GM18873 (cell line): ENCODE measurements around the gene XPR1.

Experiments
- ATAC-seq: cut with Tn5 transposase; IDR thresholded peaks from one replicate; pipeline ENCODE4 v1.9.1; 2021; ENCODE audit warnings: mild to moderate bottlenecking, moderate library complexity, moderate number of reproducible peaks; ENCODE audit not compliant: unreplicated experiment, low FRiP score

The XPR1 gene

DNA sequence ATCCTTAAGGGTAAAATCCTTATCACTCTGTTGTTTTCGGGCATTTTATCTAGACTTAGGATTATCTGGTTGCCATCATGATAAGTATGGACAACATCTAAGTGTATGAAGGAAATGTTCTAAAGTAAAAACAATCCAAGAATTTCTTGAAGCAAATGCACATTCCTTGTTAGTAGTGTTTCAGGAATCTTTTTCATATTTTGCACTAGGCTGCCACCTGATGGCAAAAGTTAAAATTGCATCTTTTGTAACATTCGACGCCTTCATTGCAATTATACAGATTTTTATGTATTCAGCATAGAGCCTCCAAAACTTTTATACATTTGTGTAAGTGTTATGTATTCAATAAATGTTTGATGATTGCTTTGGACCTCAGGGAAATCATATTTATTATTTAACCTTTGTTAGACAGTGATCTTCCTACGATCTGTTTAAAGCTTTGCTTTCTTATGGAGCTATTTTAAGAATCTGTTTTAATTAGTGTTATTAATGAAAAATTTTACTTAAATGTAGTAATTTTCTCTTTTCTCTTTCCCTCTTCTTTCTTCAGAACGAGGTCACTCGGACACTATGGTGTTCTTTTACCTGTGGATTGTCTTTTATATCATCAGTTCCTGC, 231.4 kb downstream of the XPR1 start:
- ATAC-seq = no peak

DNA sequence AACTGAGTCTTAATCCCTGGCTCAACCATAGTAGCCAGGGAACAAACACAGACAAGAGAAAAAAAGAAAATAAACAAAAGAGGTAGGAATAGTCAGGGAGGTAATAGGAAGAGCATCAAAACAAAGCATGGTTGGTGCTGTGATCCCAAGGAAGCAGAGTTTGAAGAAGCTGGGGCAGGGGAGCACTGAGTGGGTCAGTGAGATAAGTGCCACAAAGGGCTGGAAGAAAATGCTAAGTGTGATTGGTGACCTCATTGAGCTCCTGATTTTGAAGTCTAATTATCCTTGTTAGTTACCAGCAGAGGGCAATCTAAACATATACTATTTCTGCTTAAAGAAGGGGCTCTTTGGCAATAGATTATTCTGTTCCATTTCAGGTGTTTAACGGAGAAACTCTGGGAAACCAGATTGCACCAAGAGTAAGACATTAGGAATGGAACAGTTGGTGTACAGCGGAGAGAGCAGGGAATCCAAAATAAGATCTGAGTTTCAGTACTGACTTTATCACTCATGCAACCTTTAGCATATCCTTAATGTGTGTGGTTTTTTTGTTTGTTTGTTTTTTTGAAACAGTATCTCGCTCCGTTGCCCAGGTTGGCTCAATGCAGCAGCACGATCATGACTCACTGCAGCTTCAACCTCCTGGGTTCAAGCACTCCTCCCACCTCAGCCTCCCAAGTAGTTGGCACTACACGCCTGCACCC, 250.1 kb downstream of the XPR1 start:
- ATAC-seq = no peak

DNA sequence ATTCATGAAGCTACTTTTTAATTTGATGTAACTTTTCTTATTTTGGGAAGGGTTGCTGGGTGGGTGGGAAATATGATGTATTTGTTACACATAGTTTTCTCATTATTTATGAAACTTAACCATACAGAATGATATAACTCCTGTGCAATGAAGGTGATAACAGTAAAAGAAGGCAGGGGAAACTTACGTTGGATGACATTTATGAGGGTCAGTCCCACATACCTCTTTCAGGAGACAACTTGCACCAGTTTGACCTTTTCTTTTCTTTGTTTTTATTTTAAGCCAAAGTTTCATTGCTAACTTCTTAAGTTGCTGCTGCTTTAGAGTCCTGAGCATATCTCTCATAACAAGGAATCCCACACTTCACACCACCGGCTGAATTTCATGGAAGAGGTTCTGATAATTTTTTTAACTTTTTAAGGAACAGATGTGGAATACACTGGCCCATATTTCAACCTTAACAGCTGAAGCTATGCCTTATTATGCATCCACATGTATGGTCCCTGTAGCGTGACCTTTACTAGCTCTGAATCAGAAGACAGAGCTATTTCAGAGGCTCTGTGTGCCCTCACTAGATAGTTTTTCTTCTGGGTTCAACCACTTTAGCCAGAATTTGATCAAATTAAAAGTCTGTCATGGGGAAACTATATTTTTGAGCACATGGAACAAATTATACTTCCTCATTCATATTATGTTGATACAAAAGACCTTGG, 252.9 kb downstream of the XPR1 start:
- ATAC-seq = no peak

DNA sequence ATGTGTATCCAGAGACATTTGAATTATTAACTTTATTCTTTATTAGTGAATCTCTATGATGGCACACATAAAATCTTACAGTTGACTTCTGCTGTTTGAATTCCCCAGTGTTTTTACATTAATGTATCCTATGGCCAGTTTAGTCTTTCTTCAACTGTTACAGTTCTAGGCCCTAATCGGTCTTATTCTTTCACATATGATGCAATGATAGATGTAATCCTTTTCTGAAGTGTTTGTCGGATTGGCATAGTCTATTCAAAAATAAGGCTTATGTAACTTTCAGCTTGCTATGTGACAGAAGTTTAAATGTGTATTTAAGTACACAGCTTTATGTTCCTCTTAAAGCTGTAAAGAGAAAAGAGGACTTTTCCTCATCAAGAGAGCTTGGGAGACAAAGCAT, 254.5 kb downstream of the XPR1 start:
- ATAC-seq = no peak

DNA sequence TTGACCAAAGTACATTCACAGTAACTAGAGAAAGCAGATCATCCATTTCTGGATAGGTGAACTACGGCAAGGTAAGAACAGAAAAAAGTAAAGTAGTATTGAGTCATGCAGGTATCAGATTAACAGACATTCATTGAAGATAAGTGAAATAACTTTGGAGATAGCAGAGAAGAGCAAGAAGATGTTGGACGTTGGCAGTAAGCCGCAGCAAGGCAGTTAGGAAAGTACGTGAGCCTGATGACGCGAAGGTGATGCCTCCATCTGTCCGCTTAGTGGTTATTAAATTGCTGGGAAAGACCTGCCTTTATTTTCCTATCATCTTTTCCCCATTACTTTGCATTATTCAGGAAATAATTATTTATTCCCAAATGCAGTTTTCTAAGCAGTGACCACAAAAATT, 256.0 kb downstream of the XPR1 start:
- no peak for ATAC-seq

DNA sequence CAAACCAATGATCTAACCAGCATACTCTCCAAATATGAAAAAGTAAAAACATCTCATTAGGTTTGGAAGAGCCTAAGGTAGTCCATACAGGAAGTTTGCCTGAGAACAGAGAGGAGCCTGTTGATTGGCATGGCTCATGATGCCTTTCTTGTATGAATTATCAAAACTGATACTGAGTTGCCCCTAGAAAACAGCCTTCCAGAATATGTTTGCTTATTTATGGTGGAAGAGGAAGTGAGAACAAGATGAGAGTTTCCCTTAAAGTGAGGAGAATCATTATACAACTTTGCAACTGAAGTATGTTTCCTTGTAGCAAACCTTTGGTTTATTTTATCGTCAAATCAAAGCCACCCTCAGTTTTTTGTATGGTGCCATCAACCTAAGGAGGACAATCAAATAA, 257.0 kb downstream of the XPR1 start:
- ATAC-seq = peak; percentile 81

DNA sequence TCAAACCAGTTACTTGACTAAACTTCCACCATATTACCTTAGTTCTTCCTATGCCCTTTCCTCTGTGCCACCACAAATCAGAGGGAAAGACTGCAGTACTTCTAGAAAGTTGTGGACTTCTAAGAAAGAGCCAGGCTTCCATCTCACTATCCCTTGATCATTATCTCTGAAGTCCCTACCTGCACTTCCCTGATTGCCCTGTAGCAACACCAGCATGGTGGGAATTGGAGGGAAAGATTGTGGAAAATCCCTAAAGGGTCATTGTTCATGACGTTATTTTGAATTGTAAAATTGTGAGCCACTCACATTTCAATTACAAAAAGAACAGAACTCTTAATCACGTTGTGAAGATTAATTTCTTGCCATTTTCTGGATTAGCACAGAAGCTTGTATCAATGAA, 257.5 kb downstream of the XPR1 start:
- ATAC-seq = no peak

DNA sequence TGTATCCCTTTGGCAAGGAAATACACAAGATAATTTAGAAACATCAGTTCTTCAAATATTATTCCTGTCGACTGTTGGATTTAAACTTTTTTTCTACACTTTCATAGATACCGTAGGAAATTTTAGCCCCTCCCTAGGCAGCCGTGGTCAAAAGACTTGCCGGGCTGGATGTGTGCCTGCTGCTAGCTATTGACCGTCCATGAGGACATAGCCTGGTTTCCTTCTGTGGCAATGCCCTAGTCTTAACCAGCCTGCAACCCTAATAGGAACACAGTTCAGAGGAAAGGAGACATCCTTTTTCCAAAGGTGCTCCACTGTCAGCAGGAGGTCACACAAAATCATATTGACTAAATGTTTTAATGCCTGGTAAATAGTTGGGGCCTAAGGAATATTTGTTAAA, 260.4 kb downstream of the XPR1 start:
- ATAC-seq = no peak

DNA sequence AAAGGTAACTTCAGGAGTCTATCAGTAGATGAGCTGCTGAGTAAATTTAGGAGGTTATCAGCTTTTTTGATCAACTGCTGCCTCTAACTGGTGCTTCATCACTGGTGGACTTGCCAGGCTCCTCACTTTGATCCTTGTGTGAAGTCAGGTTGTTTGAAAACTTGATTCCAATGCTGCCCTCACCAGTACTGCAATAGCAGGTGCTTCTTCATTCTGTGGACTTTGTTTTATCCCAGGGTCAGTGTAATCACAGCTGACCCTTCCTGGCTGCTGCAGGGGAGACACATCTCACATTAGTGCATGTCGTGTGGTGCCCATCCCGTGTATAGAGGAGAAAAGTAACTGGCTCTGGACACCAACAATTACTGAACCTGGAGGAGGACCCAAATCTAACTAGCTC, 260.9 kb downstream of the XPR1 start:
- no peak for ATAC-seq

DNA sequence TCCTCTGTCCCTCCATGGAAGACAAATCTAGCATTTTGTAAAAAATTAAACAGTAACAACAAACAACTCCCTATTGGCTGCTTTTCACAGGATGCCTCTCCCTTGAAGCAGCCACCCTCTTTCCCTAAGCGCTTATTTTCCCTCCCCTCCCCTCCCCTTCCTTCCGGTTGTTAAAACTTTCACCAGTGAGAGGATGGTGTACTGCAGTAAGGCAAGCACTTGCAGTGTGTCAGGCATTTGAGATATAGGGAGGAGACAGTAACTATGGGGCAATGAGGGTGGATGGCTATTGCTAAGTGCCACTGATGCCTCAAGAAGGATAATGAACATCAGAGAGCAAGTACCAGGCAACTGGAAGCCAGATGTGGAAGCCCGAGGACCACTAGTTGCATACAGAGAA, 261.8 kb downstream of the XPR1 start:
- ATAC-seq = no peak

DNA sequence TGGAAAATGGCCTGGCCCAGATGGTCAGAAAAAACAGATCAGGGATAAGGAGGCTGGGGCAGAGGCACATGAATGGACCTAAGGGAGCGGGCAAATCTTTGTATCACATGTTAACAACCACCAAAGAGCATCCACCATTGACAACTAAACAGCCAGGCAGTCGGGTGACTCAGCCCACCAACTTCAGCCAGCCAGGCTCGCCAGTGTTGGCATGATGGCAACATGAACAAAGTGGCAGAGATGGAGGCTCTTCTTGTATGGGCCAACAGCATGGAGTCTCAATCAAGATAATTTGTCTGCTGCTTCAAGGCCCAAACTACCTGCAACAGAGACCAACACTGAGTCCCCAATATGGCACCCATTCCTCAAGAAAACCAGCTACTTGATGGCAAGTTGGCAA, 264.3 kb downstream of the XPR1 start:
- no peak for ATAC-seq

DNA sequence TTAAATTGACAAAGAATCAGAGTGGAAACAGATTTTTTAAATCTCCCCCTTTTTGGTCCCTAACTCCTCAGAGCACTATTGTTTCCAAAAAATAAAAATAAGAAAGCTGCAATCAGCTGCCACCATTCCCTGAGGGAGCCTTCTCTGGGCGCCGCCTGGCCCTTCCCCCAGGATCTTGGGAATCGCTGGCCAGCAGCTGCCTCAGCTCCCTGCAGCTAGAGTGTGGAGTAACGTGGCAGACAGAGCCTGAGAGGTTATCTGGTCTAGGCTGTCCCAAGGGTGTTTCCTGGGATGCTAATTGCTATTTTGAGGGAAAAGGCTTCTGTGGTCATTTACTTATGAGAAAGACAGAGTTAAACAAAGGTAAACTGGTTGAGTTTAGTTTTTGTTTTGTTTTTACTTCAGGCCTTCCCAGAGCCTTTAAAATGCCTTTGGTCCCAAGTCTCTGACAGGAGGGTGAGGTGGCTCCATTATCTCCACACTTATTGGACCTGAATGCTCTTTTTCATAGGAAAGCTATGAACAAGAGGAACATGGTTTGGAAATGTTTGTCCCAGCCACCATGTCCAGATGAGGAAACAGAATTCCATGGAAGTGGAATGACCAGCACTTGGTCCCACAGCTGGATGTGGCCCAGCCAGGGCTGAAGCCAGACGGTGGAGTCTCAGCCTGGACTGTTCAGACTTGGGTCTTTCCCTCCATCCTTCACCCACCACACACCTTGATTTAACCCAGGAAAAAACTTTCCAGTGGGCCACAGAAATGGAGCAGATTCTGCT, 266.8 kb downstream of the XPR1 start:
- no peak for ATAC-seq

DNA sequence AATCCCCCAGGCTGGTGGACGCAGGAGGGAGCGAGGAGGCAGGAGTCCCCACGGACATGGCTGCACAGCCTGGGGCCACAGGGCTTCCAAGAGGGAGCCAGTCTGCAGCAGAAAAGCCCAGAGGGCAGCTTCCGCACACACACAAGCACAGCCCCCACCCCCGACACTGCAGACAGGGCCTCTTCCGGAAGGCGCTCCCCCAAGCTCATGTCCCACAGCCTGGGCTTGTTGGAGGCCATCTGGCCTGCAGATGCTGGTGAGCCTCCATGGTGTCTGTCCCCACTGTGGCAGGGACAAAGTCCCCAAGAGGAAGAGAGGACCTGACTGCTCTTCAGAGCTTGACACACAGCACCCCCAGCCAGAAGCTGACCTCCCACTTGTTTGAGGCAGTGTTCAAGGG, 267.4 kb downstream of the XPR1 start:
- no peak for ATAC-seq

DNA sequence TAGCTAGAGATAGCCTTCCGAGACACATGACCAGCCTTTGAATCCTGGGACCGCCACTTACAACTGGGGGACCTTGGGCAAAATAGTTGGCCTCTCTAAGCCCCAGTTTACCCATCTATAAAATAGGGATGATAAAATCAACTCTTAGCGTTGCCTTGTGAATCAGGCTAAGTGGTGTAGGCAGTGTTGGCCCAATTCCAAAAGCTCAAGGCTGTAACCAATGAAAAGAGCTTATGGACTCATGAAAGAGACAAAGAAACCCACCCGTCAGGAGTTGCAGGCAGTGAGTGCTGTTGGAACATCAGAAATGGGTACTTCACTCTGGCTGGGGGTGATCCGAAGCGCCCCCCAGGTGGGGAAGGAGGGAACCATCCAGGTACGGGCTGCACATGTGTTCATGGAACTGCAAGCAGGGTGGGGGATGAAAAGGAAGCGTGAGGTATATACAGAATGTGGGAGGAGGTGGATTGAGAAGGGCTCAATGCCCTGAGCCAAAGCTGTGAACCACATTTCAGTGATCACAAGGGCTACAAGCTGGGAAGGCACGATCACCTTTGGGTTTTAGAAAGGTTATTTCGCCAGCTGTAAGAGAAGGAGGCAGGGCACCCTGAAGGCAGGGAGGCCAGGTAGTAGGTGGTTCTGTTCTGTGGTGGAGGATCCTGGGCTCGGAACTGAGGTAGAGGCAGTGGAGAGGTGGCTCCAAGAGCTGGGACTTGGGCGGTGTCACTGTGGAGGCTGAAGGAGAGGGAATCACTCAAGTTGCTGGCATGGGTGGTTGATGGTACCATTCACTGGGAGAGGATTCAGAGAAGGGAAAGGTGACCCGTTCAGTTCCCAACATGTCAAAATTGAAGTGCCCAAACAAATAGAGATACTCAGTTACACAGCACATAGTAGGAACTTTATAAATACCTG, 269.5 kb downstream of the XPR1 start:
- no peak for ATAC-seq

DNA sequence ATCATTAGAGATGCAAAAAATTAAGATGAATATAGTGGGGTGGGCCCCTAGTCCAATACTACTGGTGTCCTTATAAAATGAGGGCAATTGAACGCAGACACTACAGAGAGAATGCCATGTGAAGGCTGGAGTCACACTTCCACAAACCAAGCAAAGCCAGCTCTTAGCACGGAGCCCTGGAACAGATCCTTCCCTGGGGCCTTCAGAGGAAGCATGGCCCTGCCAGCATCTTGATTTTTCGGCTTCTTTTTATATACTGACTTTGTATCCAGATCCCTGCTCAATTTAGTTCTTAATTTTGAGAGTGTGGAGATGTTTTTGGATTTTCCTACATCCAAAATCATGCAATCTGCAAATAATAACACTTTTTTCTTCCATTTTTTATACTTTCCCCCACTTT, 270.7 kb downstream of the XPR1 start:
- ATAC-seq = no peak

DNA sequence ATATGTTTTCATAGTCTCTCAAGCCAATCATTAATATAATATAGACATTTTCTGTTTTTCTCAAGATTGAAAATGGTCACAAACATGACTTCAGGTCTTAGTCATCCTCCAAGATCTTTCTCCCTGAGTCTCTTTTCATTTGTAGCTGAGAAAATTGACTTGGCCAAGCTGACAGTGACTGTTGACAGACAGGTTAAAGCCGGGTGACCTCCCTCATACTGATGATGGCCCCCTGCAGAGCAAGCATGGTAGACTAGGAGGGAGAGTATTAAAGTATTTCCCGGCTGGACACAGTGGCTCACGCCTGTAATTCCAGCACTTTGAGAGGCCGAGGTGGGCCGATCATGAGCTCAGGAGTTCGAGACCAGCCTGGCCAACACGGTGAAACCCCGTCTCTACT, 274.1 kb downstream of the XPR1 start:
- no peak for ATAC-seq

DNA sequence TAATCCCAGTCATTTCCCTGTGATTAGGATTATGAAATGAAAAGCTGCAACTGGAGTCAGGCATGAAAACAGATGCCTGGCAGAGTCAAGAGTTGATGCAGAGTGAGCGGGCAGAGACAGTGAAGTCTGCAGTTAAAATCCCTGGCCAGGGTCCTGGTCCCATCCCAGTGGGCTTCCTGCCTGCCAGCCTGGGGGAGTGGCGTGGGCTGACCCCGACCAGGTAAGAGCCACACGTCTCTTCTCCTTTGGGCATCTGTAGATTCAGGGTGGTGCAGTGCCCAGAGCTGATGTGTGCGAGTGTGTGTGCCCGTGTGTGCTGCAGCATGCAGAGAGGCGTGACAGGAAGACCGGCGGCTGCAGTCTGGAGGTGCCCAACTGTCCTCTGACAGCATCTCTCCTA, 274.7 kb downstream of the XPR1 start:
- no peak for ATAC-seq

DNA sequence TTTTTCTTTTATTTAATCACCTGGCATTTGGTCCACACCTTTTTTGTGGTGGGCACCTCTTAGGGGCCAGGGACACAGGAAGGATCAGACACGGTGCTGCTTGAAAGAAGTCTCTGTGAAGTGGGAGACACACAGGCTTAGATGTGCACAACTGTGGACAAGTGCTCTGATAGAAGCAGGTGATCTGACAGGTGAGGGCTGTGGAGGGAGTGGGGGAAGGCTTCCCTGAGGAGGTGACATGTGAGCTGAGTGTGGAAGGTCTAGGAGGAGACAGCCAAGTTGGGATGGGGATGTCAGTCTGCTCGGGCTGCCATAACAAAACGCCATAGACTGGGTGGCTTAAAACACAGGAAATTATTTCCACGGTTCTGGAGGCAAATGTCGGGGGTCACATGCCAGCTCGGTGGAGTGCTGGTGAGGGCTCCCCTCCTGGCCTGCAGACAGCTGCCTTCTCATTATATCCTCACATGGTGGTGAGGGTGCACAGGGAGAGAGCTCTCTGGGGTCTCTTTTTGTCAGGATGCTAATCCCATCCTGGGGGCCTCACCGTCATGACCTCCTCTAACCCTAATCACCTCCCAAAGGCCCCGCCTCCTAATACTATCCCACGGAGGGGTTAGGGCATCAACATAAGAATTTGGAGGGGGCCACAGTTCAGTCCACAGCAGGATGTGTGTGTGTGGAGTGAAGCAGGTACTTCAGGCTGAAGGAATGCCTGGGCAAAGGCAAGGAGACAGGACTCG, 275.7 kb downstream of the XPR1 start:
- ATAC-seq = no peak

DNA sequence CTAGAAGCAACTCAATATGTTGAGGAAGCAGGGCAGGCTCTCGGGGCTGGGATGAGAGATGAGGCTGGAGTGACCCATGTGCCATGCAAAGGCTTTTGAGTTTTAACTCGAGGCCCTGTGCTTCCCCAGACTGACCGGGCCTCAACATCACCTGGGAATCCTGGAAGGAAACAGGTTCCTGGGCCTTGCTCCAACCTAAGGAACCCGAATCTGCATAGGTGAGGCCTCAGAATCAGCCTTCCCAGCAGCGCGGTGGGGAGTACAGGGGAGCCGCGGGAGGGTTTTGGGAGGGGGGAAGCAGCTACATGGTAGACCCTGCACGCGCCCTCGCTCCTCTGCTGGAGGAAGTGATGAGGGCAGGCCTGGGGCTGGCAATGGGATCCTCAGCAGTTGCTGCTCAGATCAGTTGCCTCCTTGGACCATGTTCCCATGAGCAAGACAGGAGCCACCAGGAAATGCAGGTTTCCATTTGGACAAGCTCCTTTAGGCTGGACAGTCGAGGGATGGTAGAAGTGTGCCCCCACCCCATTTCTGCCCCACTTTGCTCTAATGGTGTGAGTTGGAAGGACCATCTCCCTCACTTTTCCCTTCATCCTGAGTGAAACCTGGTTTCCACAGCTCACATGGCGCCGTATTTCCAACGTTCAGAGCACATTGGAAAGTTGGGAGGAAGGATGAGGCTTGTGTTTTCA, 276.4 kb downstream of the XPR1 start:
- ATAC-seq = no peak
